Left cardiac atrium (tissue), 4 donors: Measurements from ENCODE around the gene PPP1R9B. TPM values are rescaled to one million over a fixed set of nuclear protein-coding genes. Genes with fewer than 3 reads are reported as not detected.
A peak's percentile ranks its signal among the peaks of the same experiment; 100 is the strongest.

Source experiments
- ATAC-seq, 2 donors: fragments of 200-7000 bp; cut with Tn5 transposase; one replicate each; pipeline ENCODE4 v1.9.1; 2020; ENCODE audit warnings: mild to moderate bottlenecking in 2 of 2, moderate library complexity in 2 of 2
- DNase-seq: peaks from one replicate; pipeline ENCODE4 v3.0.0-alpha.2; 2020
- intact Hi-C, 2 donors: fragments of 100-400 bp; cut with DNase I; formaldehyde crosslinking; loops; one replicate each; pipeline versions ENCODE4 v1.14.1 to v1.15.1; 2022 to 2023
- total RNA-seq, 2 donors: library from RNA; stranded (reverse); fragmentation: NEBNext Ultra II Directional; extraction: Animal tissue kit (Norgen Biotek cat#: 25700); gene quantifications; one replicate each; pipeline ENCODE4 v1.2.1, GENCODE V29; 2021
- donor health status: DM: no; HTN: yes; CAD: no.
- donor health status: DM: no; HTN: yes; CAD: no; lungs with severe emphysema.
- donor health status: DM: yes; HTN: yes; CAD: no.
- donor health status: Dilated cardiomyopathy.

The PPP1R9B gene
- total RNA-seq, 2 donors from 2014 or later, result 35.8 to 43.4 TPM

DNA sequence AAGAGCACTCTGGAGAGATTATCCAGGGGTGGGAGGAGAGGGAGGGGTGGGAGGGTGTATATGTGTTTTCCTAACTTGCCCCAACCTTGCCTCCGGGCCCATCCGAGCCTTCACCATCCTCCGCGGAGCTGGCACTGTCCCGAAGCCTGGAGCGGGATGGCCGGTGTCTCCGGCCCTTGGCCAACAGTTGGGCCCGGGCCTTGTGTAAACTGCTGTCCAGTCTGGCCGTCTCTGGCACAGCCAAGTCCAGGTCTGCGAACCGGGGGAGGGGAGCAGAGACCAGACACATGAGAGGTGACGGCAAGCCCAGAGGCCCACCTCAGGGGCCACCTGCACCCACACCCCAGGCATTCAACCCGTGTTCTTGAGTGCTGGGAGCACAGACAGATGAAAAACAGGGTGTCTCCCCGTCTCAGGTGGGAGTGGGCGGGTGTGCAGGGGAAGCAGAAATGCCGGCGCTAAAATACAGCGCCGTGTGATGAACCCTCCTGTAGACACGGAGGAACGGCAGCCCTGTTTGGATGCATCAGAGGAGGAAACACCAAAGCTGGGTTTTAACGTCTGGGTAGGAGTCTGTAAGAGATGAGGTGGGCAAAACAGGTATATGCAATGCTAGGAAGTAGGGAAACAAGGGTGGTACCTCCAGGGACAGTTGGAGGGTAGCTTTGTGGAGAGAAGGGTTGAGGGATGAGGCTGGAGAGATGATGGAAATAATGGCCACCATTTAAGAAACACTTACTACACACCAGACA, 32.2 kb downstream of the PPP1R9B start:
- ATAC-seq (peak in 1 of 2 donors; percentile 1), DNase-seq (no peak)
- intact Hi-C loops, result loop anchor here (10.0 kb wide), 2 partner anchors 47 to 57 kb away; partner anchors contain the start of gene SGCA (in 1 of the 2)

DNA sequence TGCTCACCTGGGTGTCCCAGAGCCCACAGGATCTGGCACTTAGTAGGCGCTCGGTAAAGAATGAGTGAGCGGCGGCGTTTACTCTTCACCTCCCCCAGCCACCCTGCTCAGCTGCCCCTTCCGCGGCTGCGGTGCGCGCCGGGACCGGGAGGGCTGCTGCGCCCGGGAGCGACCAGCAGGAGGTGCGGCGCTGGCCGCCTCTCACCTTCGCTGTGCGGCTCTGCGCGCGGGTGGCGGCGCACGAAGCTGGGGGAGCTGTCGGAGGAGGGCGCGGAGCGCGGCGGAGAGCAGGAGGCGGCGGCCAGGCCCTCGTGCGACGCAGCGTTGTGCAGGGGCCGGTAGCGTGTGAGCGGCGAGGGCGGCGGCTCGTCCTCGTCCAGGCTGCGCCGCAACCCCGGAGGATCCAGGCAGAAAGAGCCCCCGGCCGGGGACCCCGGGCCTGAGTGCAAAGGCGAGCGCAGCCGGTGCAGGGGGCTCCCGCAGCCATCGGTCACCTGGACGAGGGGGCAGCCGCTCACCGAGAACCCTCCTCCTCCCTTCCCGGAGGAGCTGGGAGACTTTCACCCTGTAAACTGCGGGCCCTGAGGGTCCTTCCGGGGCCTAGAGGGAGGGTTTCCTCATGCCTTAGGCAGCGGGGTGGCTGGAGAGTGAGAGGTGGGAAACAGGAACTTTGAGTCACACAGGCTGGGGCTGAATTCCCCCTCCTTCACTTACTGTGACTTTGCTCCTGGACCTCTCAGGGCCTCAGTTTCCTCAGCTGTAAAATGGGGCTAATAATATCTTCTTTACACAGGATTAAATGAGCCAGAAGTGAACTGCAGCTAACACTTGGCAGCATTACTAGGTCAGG, 33.0 kb downstream of the PPP1R9B start:
- intact Hi-C loops, result loop anchor here (10.0 kb wide), 2 partner anchors 47 to 57 kb away; partner anchors contain the start of gene SGCA (in 1 of the 2)
- ATAC-seq (peak; percentile 58 to 72), DNase-seq (peak; percentile 69)

DNA sequence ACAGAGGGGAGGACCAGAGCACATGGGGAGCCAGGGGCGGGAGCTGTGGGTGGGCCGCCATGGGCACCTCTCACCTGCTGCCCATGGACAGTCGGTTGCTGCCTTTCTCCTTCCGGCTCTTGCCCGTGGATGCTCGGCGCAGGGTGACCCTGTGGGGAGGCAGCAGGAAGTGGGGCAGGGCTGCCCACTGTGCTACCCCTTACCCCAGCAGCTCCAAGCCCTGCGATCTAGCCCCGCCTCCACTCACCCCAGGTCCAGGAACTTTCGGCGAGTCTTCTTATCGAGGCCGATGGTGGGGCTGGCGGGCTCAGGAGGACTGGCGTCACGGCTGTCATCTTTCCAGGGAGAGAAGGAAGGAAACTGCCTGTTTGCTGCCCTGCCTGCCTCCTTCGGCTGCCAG, 34.7 kb downstream of the PPP1R9B start:
- no peak for DNase-seq
- intact Hi-C loops, result loop anchor here (10.0 kb wide), 2 partner anchors 49 to 59 kb away; partner anchors contain the start of gene SGCA (in 1 of the 2)
- no peak for ATAC-seq

DNA sequence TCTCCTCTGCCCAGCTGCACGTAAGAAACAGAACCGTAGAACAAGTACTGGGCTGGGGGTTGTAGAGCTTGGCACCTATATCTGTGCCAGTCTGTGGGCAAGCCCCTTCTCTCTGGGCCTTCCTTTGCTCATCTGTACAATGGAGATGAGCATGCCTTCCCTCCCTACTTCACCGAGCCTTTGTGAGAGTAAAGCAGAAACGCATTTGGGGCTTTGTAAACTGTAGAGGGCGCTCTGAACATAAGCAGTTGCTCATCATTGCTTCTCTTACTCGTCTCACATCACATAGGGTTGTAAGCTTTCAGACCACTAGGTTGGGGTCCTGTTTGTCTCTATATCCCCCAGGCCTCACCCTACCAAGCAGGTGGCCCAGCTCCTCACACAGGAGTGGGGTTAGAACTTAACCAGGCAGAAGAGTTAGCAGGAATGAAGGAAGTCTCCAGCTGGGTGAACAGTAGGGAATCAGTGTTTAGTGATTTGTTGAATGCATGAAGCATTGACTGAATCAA, 35.6 kb downstream of the PPP1R9B start:
- DNase-seq (no peak), ATAC-seq (no peak)
- intact Hi-C loops, result loop anchor here (10.0 kb wide), 2 partner anchors 50 to 60 kb away; partner anchors contain the start of gene SGCA (in 1 of the 2)

DNA sequence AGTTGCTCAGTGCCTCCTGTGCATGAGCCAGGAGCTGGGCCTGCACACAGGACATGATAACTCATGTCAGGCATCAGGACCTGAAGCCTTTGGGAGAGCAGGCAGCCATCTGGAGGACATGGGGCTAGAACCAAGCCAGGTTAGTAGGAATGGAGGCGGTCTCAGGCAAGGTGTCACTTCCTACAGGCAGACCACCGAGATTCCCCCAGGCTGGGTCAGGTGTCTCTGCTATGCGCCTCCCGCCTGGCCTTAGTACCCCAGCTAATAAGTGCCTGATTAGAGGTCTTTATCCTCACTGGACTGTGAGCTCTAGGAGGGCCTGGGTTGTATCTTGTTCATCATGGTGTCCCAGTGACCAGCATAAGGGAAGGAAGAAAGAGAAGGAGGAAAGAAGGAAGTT, 36.1 kb downstream of the PPP1R9B start:
- ATAC-seq, result no peak
- no peak for DNase-seq
- intact Hi-C loops, result loop anchor here (10.0 kb wide), 2 partner anchors 50 to 60 kb away; partner anchors contain the start of gene SGCA (in 1 of the 2)

DNA sequence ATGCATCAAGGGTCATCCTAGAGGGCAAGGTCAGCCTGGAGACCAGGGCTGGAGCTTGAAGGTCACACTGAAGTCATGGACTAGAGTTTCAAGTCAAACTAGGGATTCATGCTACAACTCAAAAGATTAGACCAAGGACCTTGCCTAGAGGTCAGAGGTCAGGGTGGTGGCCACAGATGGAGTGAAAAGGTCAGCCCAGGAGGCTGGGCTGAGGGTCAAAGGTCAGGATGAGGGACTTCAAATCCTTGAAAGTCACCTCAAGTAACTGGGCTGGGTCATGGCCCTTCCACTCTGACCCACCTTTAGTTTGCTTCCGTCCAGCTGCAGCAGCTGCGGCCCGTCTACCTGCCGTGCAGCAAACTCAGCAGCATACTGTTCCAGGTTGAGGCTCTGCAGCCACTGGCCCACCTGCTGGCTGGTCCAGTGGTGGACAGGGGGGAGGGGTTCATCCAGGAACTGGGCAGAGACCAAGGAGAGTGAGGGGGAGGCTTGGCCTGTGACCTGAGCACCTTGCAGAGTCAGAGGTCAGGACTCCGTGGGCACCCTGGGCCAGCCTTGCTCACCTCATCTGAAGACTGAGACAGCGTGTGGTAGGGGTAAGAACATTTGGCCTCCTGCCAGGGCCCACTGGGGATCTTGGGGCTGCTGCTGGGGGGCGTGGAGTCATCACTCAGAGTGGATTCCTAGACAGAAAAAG, 36.7 kb downstream of the PPP1R9B start:
- no peak for DNase-seq
- intact Hi-C loops, result loop anchor here (10.0 kb wide), 2 partner anchors 51 to 61 kb away; partner anchors contain the start of gene SGCA (in 1 of the 2)

DNA sequence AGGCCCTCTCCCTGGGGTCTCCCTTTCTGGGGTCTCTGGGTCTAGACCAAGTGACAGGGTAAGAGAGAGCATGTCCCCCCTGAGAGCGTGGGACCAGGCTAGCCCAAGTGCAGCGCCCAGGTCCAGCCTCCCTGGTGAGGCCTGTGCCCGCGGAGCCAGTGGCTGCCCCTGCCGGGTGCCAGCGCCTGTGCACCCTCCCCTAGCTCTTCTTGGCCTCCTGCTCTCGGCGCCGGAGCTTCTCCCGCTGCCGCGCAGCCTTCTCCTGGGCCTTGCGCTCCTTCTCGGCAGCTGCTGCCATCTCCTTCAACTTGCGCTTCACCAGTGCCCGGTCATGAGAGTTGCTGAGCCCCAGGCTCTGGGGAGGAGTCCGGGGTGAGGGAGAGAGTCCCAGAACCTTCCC, 37.8 kb downstream of the PPP1R9B start:
- DNase-seq (no peak), ATAC-seq (peak; percentile 9 to 25)
- intact Hi-C loops, result loop anchor here (10.0 kb wide), 2 partner anchors 52 to 62 kb away; partner anchors contain the start of gene SGCA (in 1 of the 2)

More for the DNA sequence above, 36.7 kb downstream of the PPP1R9B start:
- ATAC-seq, result no peak

DNA sequence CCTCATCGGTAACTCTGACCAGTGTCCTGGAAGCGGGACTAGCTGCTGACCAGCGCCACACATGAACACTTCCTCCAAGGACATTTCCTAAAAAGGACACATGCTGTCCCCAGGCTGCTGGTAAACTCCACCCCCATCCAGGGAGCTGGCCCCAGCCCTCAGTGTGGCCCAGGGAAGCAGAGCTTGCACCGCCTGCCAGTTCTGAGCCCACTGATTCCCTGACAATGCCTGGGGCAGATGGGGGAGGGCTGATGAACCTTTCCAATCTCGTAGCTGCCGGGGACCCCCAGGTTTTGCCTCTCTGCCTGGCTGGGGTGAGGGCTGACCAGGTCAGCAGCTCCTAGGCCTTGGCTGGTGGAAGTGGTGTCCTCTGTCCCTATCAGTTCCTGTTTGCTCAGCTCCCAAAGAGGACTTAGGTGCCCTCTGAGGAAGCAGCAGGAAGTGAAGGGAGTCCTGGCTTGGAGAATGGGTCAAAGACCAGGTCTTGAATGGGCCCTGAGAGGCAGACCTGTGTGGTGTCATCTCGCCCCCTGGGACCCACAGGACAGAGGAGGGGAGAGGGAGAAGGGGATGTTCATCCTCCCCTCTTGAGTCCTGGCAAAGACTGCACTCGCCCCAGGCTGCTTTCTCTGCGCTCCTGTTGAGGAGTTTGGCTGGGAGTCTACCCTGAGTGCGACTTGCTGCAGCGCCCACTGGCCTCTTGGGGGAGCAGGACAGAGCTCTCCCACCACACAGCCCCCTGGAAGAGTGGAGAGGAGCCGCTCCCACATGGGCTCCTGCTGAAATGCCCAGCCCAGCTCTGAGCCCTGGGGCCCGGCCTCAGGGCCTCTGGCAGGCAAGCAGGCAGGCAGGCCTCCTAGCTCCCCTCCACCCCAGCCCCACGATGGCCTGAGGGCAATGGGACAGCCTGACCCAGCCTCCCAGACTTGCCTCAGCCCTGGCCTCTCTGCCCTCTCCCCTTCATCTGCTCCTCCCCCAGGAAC, 38.5 kb downstream of the PPP1R9B start:
- ATAC-seq (peak; percentile 75 to 80), DNase-seq (peak; percentile 76)
- intact Hi-C loops, result loop anchor here (10.0 kb wide), 2 partner anchors 53 to 63 kb away; partner anchors contain the start of gene SGCA (in 1 of the 2)

DNA sequence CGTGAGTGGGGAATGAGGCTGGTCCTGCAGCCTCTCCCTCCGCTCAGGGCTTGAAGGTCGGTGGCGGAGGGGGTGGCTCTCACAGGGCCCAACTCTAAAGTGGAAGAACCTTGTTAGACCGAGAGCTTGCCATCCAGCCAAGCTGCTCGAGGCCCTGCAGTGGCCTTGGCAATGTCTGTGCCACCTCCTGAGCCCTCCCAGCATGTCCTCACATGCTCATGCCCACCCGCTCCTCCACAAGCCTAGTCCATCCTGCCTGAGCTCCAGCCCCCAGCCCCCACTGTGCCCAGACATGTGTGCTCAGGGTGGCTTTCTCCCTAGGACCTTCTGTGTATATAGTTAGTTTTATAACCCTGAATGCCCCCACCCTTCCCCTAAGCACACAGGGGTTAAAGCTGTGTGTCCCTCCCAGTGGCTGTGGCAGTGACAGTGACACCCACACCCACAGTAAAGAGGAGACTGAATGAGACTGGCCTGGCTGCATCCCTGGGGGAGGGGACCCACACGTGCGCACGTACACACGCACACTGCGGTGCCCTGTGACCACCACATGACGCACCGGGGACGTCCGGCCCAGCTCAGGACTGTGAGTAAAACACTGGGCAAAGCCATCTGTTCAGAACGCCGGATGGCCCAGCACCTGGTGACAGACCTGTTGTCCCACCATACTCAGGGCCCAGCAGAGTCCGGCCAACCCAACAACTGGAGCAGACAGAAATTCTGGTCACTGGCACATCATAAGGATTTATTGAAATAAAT, 39.7 kb downstream of the PPP1R9B start:
- ATAC-seq, result peak; percentile 25 to 65
- peak; percentile 83 for DNase-seq
- intact Hi-C loops, result loop anchor here (10.0 kb wide), 2 partner anchors 54 to 64 kb away; partner anchors contain the start of gene SGCA (in 1 of the 2)

DNA sequence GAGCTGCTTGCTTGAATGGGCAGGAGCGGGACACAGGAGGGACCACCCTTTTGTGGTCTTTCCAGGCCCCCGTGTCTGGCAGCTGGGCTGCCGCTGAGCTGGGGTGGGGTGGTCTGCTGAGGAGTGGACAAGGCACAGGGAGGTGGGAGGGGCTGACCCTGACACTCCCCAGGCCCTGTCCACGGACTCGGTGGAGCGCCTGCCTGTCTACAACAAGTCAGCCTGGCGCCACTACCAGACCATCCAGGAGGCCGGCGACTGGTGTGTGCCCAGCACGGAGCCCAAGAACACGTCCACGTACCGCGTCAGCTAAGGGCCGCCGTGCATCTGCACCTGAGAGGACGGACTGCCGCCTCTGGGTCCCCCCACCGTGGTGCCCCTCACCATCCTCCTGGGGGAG, 40.7 kb downstream of the PPP1R9B start:
- DNase-seq (no peak), ATAC-seq (no peak)
- intact Hi-C loops, result loop anchor here (10.0 kb wide), 2 partner anchors 55 to 65 kb away; partner anchors contain the start of gene SGCA (in 1 of the 2)

DNA sequence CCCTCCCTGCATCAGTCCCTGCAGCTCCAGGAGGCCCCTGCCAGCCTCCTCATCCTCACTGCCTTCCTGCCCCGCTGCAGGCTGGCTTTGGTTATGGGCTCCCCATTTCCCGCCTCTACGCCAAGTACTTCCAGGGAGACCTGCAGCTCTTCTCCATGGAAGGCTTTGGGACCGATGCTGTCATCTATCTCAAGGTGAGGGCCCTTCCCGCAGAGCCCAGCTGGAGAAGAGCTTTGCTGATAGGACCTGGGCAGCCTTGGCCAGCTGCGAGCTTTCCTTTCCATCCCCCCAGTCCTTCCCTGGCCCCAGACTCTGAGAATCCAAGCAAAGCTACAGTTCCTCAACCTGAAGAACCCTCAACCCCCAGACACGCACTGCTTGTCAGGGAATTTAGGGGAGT, 41.3 kb downstream of the PPP1R9B start:
- no peak for DNase-seq
- no peak for ATAC-seq
- intact Hi-C loops, result no loop called here

DNA sequence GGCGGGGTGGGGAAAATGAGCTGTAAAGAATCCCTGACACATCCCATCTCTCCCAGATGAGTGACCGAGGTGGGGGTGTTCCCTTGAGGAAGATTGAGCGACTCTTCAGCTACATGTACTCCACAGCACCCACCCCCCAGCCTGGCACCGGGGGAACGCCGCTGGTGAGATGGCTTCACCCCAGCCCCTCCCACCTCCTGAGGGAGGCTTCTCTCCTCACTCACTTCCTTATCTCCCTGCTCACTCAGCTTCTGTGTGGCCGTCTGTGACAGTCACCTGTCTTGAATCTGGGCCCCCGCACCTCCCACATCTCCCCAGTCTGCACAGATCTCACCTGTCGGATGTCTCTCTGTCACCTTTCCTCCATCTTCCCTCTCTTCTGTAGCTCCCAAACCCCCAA, 41.9 kb downstream of the PPP1R9B start:
- ATAC-seq (no peak), DNase-seq (no peak)
- intact Hi-C loops, result no loop called here

DNA sequence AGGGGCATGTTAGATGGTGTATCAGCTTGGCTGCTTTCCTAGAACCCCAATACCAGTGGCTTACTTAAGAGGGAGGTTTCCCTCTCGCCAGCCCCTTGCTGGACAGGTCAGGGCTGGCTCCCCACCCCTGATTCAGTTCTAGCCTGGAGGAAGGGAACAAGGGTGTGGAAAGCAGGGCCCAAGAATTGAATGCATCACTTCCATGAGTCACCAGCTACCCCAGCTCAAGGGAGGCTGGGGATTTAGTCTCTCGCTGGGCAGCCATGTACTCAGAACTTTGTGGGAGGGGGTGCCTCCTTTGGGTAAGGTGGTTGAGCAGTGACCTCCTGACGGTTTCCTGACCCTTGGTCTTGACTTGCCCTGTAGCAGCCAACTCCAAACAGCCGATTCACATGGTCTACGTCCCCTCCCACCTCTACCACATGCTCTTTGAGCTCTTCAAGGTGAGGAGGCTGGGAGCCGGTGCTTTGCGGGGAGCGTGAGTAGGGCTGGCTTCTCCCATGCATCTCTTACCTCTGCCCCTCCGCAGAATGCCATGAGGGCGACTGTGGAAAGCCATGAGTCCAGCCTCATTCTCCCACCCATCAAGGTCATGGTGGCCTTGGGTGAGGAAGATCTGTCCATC, 42.6 kb downstream of the PPP1R9B start:
- intact Hi-C loops, result no loop called here
- DNase-seq, result no peak
- no peak for ATAC-seq

DNA sequence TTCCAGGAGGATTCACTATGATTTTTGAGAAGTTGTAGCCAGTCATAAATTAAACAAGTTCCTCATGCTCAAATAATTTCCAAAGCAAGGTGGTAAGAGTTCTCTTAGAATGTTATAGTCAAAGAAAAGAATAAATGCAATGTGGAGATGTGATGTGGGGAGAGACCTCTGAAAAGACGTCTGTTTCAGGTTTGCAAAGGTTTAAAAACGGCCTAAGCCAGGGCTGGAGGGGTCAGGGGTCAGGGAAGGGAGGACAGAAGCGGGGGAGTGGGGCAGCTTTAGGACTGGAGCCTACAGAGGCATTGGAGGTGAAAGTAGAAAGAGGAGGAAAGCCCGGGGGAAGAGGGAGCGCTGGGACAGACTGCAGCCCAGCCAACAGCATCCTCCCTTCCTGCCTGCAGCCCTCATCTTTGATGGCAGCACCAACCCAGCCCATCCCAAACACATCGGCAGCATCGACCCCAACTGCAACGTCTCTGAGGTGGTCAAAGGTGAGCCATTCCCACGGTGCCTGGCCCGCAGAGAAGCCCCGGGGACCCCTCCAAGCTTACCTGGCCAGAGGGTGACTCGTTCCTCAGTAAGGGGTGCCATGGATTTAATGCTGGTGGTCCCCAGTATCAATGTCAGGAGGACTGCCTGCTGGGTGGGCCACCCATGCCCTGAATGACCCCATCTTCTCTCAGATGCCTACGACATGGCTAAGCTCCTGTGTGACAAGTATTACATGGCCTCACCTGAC, 43.9 kb downstream of the PPP1R9B start:
- intact Hi-C loops, result no loop called here
- no peak for DNase-seq
- no peak for ATAC-seq

DNA sequence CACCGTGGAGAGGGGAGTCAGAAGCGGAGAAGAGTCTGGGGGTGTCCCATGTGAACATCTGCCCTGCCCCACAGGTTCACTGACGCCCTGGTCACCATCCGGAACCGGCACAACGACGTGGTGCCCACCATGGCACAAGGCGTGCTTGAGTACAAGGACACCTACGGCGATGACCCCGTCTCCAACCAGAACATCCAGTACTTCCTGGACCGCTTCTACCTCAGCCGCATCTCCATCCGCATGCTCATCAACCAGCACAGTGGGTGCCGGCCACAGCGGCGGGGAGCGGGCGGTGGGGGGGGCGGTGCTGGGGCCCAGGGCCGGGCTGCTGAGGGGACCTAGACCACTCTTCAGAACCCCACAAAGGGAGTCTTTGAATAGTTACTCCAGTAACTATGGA, 44.7 kb downstream of the PPP1R9B start:
- ATAC-seq (no peak), DNase-seq (no peak)
- intact Hi-C loops, result no loop called here

DNA sequence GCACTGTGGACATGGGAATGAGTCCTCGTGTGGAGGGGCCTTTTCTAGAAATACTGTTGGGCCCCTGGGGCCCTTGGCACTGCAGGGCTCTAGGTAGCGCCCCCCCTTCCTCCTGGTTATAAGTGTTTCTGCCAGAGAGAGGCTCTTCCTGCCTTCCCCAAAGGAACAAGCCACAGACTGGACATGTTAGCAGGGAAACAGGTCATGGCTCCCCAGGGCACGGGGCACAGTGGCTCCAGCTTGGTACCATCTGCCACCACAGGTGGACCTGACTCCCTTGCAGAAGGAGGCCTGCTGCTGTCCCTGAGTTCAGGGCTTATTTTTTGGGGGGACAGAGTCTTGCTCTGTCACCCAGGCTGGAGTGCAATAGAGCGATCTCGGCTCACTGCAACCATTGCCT, 46.5 kb downstream of the PPP1R9B start:
- ATAC-seq, result no peak

More for the DNA sequence above, 46.5 kb downstream of the PPP1R9B start:
- DNase-seq, result no peak
- intact Hi-C loops, result no loop called here
